Fibroblast of lung (primary cell): ENCODE measurements around the gene FCRL5.

Experiments used
- EZH2 ChIP-seq: IDR thresholded peaks from 2 replicates; pipeline ENCODE4 v1.5.1; 2012; ENCODE audit warnings: low read length, control low read depth, mild to moderate bottlenecking; ENCODE audit errors: missing control alignments
- TF ChIP-seq, protein P1 (sequence below), 2 donors: IDR thresholded peaks in 1 of 2; conservative IDR thresholded peaks in 1 of 2; 1 replicate in 1 of 2; 2 replicates in 1 of 2; pipeline ENCODE4 v1.5.1; 2011 to 2012; ENCODE audit warnings: low read length in 2 of 2, control low read depth in 1 of 2, inconsistent platforms in 1 of 2, low read depth in 1 of 2, mild to moderate bottlenecking in 1 of 2

DNA sequence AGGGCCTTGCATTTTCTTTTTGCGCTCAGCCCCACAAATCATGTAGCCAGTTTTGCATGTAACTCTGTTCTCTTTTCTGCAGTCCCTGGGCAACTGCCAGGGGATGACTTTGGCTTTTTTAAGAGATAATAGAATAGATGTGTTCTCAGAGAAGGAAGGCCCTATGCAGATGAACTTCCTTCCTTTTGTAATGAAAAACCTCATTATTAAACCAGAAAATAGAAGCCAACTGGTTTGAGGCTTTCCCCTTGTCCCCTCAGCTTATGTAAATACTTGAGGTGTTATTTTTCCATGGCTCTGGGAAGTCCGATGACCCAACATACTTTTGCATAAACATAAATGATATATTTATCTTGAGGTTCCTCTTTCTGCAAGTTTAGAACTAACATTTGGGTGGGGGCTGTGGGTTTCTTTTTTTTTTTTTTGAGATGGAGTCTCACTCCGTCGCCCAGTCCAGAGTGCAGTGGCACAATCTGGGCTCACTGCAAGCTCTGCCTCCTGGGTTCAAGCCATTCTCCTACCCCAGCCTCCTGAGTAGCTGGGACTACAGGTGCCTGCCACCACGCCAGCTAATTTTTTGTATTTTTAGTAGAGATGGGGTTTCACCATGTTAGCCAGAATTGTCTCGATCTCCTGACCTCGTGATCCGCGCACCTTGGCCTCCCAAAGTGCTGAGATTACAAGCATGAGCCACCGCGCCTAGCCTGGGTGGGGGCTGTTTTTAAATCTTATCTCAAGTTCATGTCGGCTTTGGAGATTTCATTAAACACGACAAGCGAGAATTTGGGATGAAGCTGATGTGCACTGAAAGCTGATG is 14.4 kb upstream of the FCRL5 start:
- TF ChIP-seq, protein P1, sequence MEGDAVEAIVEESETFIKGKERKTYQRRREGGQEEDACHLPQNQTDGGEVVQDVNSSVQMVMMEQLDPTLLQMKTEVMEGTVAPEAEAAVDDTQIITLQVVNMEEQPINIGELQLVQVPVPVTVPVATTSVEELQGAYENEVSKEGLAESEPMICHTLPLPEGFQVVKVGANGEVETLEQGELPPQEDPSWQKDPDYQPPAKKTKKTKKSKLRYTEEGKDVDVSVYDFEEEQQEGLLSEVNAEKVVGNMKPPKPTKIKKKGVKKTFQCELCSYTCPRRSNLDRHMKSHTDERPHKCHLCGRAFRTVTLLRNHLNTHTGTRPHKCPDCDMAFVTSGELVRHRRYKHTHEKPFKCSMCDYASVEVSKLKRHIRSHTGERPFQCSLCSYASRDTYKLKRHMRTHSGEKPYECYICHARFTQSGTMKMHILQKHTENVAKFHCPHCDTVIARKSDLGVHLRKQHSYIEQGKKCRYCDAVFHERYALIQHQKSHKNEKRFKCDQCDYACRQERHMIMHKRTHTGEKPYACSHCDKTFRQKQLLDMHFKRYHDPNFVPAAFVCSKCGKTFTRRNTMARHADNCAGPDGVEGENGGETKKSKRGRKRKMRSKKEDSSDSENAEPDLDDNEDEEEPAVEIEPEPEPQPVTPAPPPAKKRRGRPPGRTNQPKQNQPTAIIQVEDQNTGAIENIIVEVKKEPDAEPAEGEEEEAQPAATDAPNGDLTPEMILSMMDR (conservative IDR thresholded peaks at IDR 0.05 in 1 of 2, IDR thresholded peaks at IDR 0.05 in 1 of 2; ENCODE audit: low read depth in 1 of 2, low read length in 2 of 2), result no peak
- no peak for TF ChIP-seq EZH2
